Measurements from ENCODE around the gene RAMP2. TPM values are rescaled to one million over a fixed set of nuclear protein-coding genes. Genes with fewer than 3 reads are reported as not detected.

Gene RAMP2
- total RNA-seq, 2 donors from 2014 or later = 3.1 to 7.6 TPM

DNA sequence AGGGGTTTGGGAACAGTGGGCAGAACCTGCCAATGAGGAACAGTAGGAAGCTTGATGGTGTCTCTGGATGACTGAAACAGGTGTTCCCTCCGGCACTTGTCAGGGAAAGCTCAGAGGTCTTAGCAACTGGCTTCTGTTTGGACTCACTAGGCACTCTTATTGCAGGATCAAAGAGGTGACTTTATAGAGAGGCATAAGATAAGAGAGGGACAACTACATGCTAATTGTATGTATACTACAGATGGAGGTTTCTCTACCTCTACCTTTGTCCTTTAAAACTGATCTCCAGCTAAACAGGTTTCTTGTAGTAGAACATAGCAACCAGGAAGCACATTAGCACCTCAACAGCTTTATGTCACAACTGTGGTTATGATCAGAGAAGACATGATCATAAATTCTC, 45.2 kb downstream of the RAMP2 start:
- TF ChIP-seq POLR2A (IDR thresholded peaks at IDR 0.05) = no peak
- TF ChIP-seq, protein P1, sequence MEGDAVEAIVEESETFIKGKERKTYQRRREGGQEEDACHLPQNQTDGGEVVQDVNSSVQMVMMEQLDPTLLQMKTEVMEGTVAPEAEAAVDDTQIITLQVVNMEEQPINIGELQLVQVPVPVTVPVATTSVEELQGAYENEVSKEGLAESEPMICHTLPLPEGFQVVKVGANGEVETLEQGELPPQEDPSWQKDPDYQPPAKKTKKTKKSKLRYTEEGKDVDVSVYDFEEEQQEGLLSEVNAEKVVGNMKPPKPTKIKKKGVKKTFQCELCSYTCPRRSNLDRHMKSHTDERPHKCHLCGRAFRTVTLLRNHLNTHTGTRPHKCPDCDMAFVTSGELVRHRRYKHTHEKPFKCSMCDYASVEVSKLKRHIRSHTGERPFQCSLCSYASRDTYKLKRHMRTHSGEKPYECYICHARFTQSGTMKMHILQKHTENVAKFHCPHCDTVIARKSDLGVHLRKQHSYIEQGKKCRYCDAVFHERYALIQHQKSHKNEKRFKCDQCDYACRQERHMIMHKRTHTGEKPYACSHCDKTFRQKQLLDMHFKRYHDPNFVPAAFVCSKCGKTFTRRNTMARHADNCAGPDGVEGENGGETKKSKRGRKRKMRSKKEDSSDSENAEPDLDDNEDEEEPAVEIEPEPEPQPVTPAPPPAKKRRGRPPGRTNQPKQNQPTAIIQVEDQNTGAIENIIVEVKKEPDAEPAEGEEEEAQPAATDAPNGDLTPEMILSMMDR (IDR thresholded peaks at IDR 0.05) = no peak
- intact Hi-C loops (cut with DNase I) = no loop called here
- H3K9me3 ChIP-seq = no peaks in the 10 kb centered on the region
- no peak for DNase-seq
- peaks cover 40% of the 10 kb centered on the region for H3K4me1 ChIP-seq
- H3K36me3 ChIP-seq (replicated peaks in 1 of 2; ENCODE audit: insufficient read depth in 1 of 2, low read depth in 2 of 2) = peaks cover 0 to 7% of the 10 kb centered on the region in 2 donors
- peak overlapping the region in 3 of 4 donors; percentile 92 for H3K27ac ChIP-seq
- no peak overlapping the region for H3K4me3 ChIP-seq
- no peak for ATAC-seq
- 47 to 68% methylated on average over 1 of the region's 1 CpG for WGBS, 2 donors
- H3K27me3 ChIP-seq = no peaks in the 10 kb centered on the region

DNA sequence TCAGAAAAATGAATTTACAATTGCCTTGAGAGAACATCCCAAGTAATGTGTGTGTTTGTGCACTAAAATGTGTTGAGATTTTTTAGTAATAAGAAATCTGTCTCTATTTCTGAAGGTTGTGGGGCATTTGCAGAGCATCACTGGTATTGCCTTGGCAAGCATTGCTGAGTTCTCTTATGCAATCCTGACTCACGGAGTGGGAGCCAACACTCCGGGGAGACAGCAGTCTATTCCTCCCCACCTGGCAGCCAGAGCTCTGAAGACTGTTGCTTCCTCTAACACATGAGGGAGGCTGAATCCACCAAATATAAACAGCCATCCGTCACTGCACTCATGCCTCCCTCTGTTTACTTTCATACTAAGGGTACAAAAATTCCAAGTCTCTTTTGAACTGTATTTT, 48.2 kb downstream of the RAMP2 start:
- DNase-seq (peak in 3 of 4 donors; percentile 45 to 58 (median 47)), ATAC-seq (no peak)
- 5 to 11% methylated on average over 3 of the region's 3 CpGs for WGBS, 2 donors
- no peak for TF ChIP-seq POLR2A (IDR thresholded peaks at IDR 0.05)
- TF ChIP-seq, protein P1 (IDR thresholded peaks at IDR 0.05) = no peak
- Histone ChIP-seq H3K27ac (peak overlapping the region in 2 of 4 donors; percentile 48 to 59), H3K9me3 (no peaks in the 10 kb centered on the region), H3K27me3 (no peaks in the 10 kb centered on the region), H3K36me3 (replicated peaks in 1 of 2; ENCODE audit: insufficient read depth in 1 of 2, low read depth in 2 of 2) (peaks cover 5 to 18% of the 10 kb centered on the region in 2 donors), H3K4me1 (peaks cover 24% of the 10 kb centered on the region), H3K4me3 (no peak overlapping the region)
- intact Hi-C loops (cut with DNase I) = no loop called here

Small RNAs within 50 kb of the gene (small RNA-seq; reads per million reads assigned to genes)
- gene HMGN2P15 = not detected

Other genes with a start within 250 kb of the RAMP2 start
- 100 to 1,000 TPM in 1 of 2 donors, 10 to 100 TPM in 1; 46.4 to 110 TPM for gene NAGLU, start 225.0 kb upstream of the RAMP2 start, total RNA-seq
- 1 to 10 TPM in 1 of 2 donors, under 1 TPM in 1; 0.78 to 9.2 TPM for gene HSD17B1, start 208.3 kb upstream of the RAMP2 start, total RNA-seq
- 10 to 100 TPM; 24.1 to 60.6 TPM for gene COASY, start 199.1 kb upstream of the RAMP2 start, total RNA-seq
- 10 to 100 TPM; 24.9 to 28.7 TPM for gene MLX, start 194.1 kb upstream of the RAMP2 start, total RNA-seq
- 1 to 10 TPM in 1 of 2 donors, not detected in 1; 2.1 TPM for gene PSMC3IP, start 183.5 kb upstream of the RAMP2 start, total RNA-seq
- gene RETREG3, start 151.9 kb upstream of the RAMP2 start, total RNA-seq = 10 to 100 TPM; 36.9 to 42.0 TPM
- gene TUBG1, start 151.5 kb upstream of the RAMP2 start, total RNA-seq = 10 to 100 TPM; 17.4 to 23.1 TPM
- 10 to 100 TPM; 64.1 to 80.4 TPM for gene TUBG2, start 101.9 kb upstream of the RAMP2 start, total RNA-seq
- 100 to 1,000 TPM in 1 of 2 donors, 10 to 100 TPM in 1; 63.0 to 105 TPM for gene PLEKHH3, start 84.2 kb upstream of the RAMP2 start, total RNA-seq
- under 1 TPM; 0.78 to 0.99 TPM for gene CCR10, start 79.4 kb upstream of the RAMP2 start, total RNA-seq
- gene CNTNAP1, start 78.7 kb upstream of the RAMP2 start, total RNA-seq = 1 to 10 TPM; 4.9 to 6.7 TPM
- 10 to 100 TPM; 19.1 to 28.5 TPM for gene EZH1, start 16.2 kb upstream of the RAMP2 start, total RNA-seq
- 10 to 100 TPM; 17.8 to 23.9 TPM for gene VPS25, start 12.2 kb downstream of the RAMP2 start, total RNA-seq
- under 1 TPM in 1 of 2 donors, not detected in 1; 0.26 TPM for gene WNK4, start 19.4 kb downstream of the RAMP2 start, total RNA-seq
- 10 to 100 TPM; 69.2 to 72.4 TPM for gene COA3, start 37.5 kb downstream of the RAMP2 start, total RNA-seq
- not detected for gene CNTD1, start 37.6 kb downstream of the RAMP2 start, total RNA-seq
- 10 to 100 TPM; 50.4 to 65.1 TPM for gene BECN1, start 63.1 kb downstream of the RAMP2 start, total RNA-seq
- 10 to 100 TPM; 41.2 to 51.6 TPM for gene PSME3, start 72.2 kb downstream of the RAMP2 start, total RNA-seq
- gene AOC2, start 83.4 kb downstream of the RAMP2 start, total RNA-seq = 1 to 10 TPM; 1.0 to 3.0 TPM
- 10 to 100 TPM in 1 of 2 donors, 1 to 10 TPM in 1; 6.5 to 55.7 TPM for gene AOC3, start 90.0 kb downstream of the RAMP2 start, total RNA-seq
- gene G6PC1, start 139.6 kb downstream of the RAMP2 start, total RNA-seq = 1 to 10 TPM in 1 of 2 donors, not detected in 1; 2.6 TPM
- gene AARSD1, start 203.2 kb downstream of the RAMP2 start, total RNA-seq = 10 to 100 TPM; 44.5 to 51.9 TPM
- gene PTGES3L, start 218.9 kb downstream of the RAMP2 start, total RNA-seq = under 1 TPM in 1 of 2 donors, not detected in 1; 0.52 TPM
- 10 to 100 TPM; 17.1 to 37.6 TPM for gene RUNDC1, start 219.3 kb downstream of the RAMP2 start, total RNA-seq
- gene RPL27, start 237.2 kb downstream of the RAMP2 start, total RNA-seq = 100 to 1,000 TPM; 406 to 507 TPM
- gene IFI35, start 245.6 kb downstream of the RAMP2 start, total RNA-seq = 10 to 100 TPM; 16.2 to 19.5 TPM